ENCODE results near the gene ARHGAP12. TPM values are rescaled to one million over a fixed set of nuclear protein-coding genes. Genes with fewer than 3 reads are reported as not detected.

Gene ARHGAP12
- total RNA-seq, 2 experiments from 2014 or later = 11.8 to 14.5 TPM

DNA sequence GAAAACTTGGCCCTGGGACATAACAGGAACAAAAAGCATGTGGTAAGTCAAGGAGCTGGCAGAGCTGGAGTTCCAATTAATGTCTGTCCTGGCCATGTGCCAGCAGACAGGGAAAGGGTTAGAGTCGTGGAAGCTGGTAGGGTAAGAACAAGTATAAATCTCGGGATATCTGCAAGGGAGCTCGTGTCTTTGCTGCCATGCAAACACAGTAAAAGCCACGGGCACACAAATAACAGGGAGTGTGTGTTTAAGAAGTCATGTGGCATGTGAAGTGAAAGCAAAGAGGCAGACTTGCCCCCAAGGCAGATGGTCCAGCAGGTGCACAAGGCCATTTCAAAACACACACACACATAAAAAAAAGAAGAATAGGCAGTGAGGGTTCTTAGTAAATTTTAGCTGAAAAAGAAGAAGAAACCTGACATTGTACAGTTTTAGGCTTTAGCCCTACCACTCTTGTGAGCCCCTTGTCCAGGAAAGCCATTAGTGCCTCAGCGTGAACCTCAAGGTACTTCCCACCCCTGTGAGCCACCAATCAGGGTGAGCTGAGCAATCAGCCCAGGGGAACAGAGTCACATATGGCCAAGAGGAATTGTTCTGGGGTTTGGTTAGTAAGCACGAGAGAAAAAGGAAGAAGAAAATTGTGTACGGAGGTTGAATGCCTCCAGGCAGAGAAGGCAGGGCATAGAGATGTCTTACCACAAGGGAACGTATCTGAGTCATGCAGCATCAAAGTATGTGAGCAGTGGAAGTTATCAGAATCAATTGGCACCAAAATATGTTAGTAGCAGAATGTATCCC is 32.8 kb upstream of the ARHGAP12 start:
- Histone ChIP-seq H3K4me2 (ENCODE audit: low read length) (no peak overlapping the region), H2AFZ (ENCODE audit: low read length) (no peak overlapping the region), H3K9me2 (ENCODE audit: insufficient read depth, low read length) (no peaks in the 10 kb centered on the region), H3K36me3 (ENCODE audit: insufficient read depth, low read length) (no peaks in the 10 kb centered on the region), H4K20me1 (ENCODE audit: insufficient read depth, low read length) (no peaks in the 10 kb centered on the region), H3K27ac (ENCODE audit: low read depth, low read length, poor library complexity, severe bottlenecking) (no peak overlapping the region), H3K4me3 (ENCODE audit: low read depth, low read length, poor library complexity, severe bottlenecking) (no peak overlapping the region), H3K79me2 (ENCODE audit: insufficient read depth, low read depth, low read length) (no peaks in the 10 kb centered on the region), H3K9me3 (ENCODE audit: low read length) (no peaks in the 10 kb centered on the region), H3K4me1 (ENCODE audit: insufficient read depth, low read length, poor library complexity, severe bottlenecking) (no peaks in the 10 kb centered on the region)
- BruUV-seq (replicated peaks) = no TSS peak
- intact Hi-C loops (cut with micrococcal nuclease; ENCODE audit: unreplicated experiment) = no loop called here
- ChIA-PET CTCF (ENCODE audit: unreplicated experiment) (no interaction called here), POLR2A (interaction anchor here (0.8 to 1.1 kb wide), 3 partner anchors 11 to 114 kb away, joined by 3 read pairs; no protein-coding TSS in a partner anchor)
- TF ChIP-seq EZH2phosphoT487 (IDR thresholded peaks at IDR 0.05; ENCODE audit: borderline replicate concordance, low read depth, low read length) = no peak
- TF ChIP-seq, protein P1, sequence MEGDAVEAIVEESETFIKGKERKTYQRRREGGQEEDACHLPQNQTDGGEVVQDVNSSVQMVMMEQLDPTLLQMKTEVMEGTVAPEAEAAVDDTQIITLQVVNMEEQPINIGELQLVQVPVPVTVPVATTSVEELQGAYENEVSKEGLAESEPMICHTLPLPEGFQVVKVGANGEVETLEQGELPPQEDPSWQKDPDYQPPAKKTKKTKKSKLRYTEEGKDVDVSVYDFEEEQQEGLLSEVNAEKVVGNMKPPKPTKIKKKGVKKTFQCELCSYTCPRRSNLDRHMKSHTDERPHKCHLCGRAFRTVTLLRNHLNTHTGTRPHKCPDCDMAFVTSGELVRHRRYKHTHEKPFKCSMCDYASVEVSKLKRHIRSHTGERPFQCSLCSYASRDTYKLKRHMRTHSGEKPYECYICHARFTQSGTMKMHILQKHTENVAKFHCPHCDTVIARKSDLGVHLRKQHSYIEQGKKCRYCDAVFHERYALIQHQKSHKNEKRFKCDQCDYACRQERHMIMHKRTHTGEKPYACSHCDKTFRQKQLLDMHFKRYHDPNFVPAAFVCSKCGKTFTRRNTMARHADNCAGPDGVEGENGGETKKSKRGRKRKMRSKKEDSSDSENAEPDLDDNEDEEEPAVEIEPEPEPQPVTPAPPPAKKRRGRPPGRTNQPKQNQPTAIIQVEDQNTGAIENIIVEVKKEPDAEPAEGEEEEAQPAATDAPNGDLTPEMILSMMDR (conservative IDR thresholded peaks at IDR 0.05; ENCODE audit: low read length) = no peak
- DNase-seq (ENCODE audit: low spot score) = no peak

GRCh38 chr10:31959461-31960173 is 31.0 kb upstream of the ARHGAP12 start:
- H2AFZ ChIP-seq (ENCODE audit: low read length) = no peak overlapping the region
- no peaks in the 10 kb centered on the region for H3K36me3 ChIP-seq (ENCODE audit: insufficient read depth, low read length)
- no peaks in the 10 kb centered on the region for H3K79me2 ChIP-seq (ENCODE audit: insufficient read depth, low read depth, low read length)
- no peak for DNase-seq (ENCODE audit: low spot score)
- POLR2A ChIA-PET = no interaction called here
- no peaks in the 10 kb centered on the region for H4K20me1 ChIP-seq (ENCODE audit: insufficient read depth, low read length)
- CTCF ChIA-PET (ENCODE audit: unreplicated experiment) = interaction anchor here (0.6 kb wide), 1 partner anchor 43 kb away, joined by 3 read pairs; no protein-coding TSS in a partner anchor
- intact Hi-C loops (cut with micrococcal nuclease; ENCODE audit: unreplicated experiment) = no loop called here
- H3K27ac ChIP-seq (ENCODE audit: low read depth, low read length, poor library complexity, severe bottlenecking) = no peak overlapping the region
- no peak overlapping the region for H3K4me3 ChIP-seq (ENCODE audit: low read depth, low read length, poor library complexity, severe bottlenecking)
- H3K9me3 ChIP-seq (ENCODE audit: low read length) = no peaks in the 10 kb centered on the region
- no peaks in the 10 kb centered on the region for H3K9me2 ChIP-seq (ENCODE audit: insufficient read depth, low read length)
- no peak overlapping the region for H3K4me2 ChIP-seq (ENCODE audit: low read length)
- no peaks in the 10 kb centered on the region for H3K4me1 ChIP-seq (ENCODE audit: insufficient read depth, low read length, poor library complexity, severe bottlenecking)
- TF ChIP-seq EZH2phosphoT487 (IDR thresholded peaks at IDR 0.05; ENCODE audit: borderline replicate concordance, low read depth, low read length) = no peak
- TF ChIP-seq, protein P1 (conservative IDR thresholded peaks at IDR 0.05; ENCODE audit: low read length) = no peak
- BruUV-seq (replicated peaks) = no TSS peak

All from OCI-LY7 (cell line).